HG02610 (cell line): Measurements from ENCODE around the gene SNIP1.
"Not testable (repeated sequence)": the region's sequence is repeated elsewhere in the genome, so short reads cannot be mapped to it uniquely, and the experiment has no call there.

Experiments used
- ATAC-seq: cut with Tn5 transposase; IDR thresholded peaks from one replicate; pipeline ENCODE4 v1.9.1; 2021; ENCODE audit warnings: mild to moderate bottlenecking, moderate library complexity; ENCODE audit not compliant: unreplicated experiment

The SNIP1 gene, protein sequence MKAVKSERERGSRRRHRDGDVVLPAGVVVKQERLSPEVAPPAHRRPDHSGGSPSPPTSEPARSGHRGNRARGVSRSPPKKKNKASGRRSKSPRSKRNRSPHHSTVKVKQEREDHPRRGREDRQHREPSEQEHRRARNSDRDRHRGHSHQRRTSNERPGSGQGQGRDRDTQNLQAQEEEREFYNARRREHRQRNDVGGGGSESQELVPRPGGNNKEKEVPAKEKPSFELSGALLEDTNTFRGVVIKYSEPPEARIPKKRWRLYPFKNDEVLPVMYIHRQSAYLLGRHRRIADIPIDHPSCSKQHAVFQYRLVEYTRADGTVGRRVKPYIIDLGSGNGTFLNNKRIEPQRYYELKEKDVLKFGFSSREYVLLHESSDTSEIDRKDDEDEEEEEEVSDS

DNA sequence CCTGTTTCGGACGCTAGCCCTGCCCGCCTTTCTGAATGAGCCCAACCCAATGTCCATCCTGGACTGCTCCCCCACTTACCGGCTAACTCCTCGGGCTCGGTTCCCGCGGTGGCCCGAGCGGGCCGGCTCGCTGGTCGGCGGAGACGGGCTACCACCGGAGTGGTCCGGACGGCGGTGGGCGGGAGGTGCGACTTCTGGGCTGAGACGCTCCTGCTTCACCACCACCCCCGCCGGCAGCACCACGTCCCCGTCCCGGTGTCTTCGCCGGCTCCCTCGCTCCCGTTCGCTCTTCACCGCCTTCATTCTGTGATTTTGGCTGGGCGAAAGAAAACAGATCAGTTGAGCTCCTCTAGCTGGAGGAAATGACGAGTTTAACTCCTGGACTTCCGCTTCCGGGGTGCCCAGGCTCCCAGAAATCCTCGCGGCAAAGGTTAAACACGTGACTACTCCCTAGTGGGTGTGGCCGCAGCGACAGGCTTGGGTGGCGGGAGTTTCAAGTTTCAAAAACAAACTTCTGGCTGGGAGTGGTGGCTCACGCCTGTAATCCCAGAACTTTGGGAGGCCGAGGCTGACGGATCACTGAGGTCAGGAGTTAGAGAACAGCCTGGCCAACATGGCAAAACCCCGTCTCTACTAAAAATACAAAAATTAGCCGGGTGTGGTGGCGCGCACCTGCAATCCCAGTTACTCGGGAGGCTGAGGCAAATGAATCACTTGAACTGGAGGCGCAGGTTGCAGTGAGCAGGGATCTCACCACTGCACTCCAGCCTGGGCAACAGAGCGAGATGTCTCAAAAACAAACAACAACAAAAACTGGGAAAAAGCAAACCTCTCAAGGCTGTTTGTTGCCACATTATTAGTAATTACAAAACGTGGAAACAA lies at the start of gene SNIP1:
Gene SNIP1 (minus strand): TSS at position 367 of the 882 bp plus-strand sequence. CDS start 64 bp downstream, at position 303.
- ATAC-seq, result peak; percentile 84

DNA sequence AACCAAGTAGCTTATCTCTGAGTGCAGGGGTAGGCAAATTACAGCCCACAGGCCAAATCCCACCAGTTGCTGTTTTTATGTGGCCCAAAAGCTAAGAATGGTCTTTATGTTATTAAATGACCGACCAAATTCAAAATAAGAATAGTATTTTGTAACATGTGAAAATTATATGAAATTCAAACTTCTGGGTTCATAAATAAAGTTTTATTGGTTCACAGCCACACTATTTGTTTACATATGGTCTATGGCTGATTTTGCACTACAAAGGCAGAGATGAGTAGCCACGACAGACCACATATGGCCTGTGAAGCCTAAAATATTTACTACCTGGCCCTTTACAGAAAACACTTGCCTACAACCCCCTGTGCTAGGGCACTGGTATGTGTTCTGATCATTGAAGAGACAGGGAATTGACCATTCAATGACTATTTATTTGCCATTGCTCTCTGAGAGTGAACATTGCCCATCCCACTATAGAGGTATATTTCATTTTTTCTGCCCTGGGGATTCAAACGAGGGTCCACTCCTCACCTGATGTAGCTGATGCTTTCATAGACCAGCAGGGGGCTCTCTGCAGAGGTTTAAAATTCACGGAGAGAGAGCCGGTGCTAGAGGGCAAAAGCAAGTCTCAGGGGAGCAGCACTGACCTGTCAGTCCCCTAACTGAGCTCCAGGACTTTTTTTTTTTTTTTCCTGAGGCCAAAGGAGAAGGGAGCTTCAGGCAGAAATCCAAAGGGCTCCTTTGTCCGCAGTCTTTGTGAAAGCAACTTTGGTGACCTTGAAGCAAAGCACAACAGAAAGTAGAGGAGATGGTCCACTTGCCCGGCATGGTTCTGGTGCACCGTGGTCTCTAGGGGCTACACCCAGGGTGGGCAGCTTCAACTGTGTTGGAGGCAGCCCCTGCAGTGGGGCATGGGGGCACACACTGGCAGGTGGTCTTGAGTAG lies 48.9 kb upstream of the SNIP1 start:
- no peak for ATAC-seq

DNA sequence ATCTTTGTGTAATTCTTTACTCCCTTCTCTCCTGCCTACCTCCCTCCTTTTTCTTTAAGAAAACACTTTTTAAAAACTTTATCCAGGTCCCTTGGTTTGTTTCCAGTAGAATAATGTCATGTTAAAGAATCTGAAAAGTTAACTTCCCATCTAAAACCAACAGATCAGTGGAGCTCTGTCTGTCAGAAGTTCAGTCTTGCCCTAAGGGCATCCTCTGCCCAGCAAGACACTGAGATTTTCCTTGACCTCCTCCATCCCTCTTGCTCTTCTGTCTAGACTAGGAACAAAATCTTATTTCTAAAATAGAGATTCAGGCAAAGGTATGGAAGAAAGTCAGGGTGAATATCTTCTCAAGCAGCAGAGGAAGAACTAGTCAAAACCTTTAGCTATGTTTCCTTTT lies 47.3 kb upstream of the SNIP1 start:
- no peak for ATAC-seq

DNA sequence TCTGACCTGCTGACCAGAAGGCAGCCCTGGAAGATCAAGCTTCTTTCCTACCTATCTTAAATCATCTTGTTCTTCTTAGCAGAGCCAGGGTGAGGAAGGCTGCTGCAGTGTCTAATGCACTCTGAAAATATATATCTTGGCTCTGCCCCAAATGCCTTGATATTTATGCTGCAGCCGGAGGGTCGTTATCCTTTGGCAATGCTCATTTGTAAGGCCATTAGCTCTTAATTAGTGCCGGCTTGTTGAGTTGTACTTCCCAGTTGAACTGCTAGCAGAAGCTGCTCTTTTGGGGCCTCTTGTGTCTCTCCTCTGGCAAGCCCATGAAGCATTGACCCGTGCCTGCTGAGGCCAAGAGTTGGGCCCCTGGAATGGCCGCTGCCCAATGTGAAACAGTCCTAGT lies 45.8 kb upstream of the SNIP1 start:
- no peak for ATAC-seq

DNA sequence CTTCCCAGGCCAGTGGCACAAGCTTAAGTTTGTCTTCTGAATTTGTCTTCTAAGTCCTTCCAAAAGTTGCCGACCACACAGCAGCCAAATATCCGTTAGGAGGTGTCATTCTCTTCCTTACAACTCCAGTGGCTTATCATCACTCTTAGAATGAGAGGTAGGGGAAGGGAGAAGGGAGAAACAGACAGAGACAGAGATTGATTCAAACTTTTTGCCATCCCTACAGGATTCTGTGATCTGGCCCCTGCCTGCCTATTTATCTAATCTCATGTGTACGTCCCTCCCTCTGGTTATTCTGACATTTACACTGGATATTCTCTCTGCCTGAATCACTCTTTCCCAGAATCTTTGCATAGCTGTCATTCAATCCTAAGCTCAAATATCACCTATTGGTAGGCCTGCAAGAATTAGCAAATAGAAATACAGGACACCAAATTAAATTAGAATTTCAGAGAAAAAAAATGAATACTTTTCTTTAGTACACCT lies 42.1 kb upstream of the SNIP1 start:
- no peak for ATAC-seq

DNA sequence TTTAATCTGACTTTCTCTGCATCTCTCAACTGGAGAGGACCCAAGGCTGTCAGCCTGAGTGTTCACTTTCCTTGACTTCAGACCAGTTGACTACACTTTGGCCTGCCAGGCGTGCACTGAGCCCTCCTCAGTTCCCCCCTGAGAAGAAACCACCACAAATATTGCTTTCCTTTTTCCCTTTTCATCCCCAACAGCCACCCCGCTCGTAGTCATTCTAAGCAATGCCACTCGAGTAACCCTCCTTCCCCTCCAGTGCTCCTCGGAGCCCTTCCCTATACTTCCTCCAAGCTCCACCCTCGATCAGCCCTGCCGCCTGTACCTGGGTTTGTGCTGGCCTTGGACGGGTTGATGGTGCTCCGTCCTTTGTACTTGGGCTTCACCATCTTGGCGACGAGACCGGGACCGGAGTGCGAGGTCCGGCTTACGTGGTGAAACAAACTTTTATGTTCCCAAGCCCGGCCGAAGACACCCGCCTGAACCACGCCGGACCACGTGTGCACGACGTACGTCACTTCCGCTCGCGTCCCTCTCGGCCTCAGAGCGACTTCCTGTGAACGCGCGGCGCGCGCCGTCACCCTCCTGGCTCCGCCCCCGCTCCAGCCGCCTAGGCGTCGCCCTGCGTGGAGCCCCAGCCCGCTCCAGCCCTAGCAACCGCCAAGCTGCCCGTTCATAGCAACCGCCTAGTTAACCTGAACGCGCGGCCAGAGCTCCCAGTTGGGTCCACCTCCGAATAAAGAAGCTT lies 41.5 kb upstream of the SNIP1 start, which contains the start of gene GNL2:
Gene GNL2 (minus strand): TSS at position 498 of the 742 bp plus-strand sequence. CDS start 115 bp downstream, at position 383.
- ATAC-seq, result peak; percentile 95

DNA sequence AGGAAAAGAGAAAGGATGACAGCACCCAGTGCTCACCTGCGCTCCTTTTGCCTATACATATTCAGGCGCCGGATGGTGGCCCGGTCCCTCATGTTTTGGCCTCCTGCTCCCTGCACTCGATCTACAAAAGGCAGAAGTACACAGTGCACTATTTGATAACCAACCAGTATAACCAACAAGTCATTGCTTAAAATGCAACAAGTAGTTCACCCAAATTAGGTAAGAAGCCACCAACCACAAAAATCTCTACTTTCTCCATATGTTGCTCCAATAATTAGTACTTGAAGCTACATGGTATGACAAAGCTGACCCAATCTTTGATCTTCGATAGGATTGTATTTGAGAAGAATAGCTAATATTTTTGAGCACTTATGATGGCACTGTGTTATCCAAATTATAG lies 39.6 kb upstream of the SNIP1 start:
- no peak for ATAC-seq

DNA sequence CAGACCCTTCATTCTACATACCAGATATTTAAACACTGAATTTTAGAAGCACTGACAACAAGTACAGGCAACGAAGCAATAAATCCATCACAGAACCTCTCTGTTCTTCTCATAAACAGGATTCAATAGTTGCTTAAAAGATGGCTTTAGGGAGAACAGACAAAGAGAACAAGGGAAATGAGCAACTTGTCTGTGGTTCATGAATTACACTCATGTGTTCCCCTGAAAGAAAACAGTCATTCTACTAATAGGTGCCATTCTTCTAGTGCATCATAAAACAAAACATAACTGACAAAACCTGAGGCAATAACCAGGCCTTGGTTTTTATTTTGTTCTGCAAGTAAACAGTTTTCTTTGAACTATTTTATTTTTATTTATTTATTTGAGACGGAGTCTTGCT lies 34.8 kb upstream of the SNIP1 start:
- ATAC-seq, result no peak

DNA sequence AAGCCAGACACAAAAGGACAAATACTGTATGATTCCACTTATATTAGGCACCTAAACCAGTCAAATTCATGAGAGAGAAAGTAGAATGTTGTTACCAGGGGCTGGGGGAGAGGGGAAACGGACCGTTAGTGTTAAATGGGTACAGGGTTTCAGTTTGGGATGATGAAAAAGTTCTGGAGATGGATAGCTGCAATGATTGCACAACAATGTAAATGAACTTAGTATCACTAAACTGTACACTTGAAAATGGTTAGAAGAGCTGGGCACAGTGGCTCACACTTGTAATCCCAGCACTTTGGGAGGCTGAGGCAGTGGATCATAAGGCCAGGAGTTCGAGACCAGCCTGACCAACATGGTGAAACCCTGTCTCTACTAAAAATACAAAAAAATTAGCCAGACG lies 30.5 kb upstream of the SNIP1 start:
- ATAC-seq, result not testable (repeated sequence)

DNA sequence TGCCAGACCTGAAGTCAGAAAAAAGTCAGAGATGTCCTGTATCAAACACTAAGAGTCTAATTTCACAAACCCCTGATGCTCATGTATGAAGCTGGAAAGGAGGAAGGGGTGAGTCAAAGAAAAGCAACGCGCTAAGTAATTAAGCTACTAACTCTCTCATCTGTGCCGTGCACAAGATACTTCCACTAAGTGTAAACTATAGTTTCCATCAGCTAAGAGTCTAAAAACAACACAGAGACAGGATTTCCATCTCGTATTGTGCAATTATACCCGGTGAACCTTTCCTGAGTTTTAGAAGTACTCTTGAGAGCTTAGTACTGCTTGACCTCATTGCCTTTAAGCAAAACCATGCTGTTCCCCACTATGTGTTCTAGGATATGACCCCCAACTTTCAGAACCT lies 21.6 kb upstream of the SNIP1 start:
- no peak for ATAC-seq

DNA sequence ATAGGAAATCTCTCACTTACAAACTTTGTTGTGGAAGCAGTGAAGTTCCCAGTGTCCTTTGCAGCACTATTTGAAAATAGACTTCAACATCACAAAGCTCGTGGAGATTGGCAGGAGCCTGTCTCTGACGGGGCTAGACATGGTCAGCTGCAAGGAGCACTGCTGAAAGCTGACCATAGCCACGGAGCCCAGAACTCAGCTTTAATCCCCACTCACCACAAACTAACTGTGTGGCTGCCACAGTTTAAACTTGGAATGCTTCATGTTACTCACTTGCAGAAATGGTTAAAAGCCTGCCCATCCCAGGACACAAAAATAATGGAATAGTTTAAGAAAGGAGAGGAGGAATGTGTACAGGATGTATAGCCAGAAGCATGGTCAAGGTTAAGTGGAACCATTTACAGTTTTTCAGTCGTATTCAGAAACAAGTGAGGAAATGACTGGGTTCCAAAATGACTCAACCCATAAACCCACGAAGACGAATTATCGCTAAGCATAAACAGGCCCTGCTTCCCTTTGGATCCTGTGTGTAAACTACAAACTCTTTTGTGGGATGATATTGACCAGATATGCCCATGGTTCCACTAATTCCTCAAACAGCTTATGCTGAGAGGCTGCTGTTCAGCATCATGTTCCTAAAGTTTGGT lies 20.9 kb upstream of the SNIP1 start:
- ATAC-seq, result no peak

DNA sequence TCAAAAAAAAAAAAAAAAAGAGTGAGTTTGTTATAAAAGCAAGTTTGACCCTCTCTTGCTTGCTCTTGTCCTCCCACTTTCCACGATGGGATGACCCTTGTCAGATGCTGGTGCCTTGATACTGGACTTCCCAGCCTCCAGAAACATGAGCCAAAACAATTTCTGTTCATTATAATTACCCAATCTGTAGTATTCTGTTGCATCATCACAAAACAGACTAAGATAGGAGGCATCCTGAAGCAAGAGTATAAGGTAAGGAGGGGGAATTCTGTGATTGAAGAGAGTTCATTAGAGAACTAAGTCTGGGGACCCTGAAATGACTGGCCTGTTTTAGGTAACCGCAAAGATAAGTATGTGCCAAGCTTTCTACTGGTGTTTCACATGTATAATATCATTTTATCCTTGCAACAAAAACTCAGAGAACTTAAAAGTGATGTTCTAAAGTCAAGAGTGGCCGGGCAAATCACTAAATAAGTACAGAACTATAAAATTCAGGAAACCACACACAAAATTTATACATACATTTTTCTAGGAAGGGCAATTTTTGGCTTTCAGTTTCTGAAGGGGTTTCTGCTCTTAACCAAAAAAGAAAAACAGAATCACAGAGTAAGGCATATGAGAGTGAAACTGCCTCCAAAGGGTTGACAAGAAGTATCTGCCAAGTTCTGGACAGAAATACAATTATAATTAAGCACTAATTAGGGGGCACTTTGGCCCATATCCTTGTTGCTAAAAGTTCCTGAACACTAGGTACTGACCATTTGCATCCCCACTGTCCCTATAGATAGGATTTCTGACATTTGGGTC lies 16.6 kb upstream of the SNIP1 start:
- ATAC-seq, result no peak

DNA sequence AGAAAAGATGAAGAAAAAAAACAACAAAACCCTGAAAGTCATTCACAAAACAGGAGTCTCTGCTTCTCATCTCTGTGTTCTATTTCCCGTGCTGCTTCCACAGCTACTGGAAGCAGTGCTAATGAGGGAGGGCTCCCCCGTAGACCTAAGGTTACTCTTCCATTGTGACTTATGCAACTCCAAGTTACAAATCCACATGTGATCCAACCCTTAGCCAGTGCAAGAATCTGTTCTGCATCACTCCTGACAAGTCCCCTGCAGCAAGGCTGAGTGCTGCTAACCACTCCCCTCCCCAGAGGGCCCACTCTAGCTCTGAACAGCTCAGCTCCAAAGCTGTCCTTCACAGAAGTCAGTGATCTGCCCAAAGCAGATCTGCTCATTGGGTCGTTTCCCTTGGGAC lies 12.9 kb upstream of the SNIP1 start:
- ATAC-seq, result no peak

DNA sequence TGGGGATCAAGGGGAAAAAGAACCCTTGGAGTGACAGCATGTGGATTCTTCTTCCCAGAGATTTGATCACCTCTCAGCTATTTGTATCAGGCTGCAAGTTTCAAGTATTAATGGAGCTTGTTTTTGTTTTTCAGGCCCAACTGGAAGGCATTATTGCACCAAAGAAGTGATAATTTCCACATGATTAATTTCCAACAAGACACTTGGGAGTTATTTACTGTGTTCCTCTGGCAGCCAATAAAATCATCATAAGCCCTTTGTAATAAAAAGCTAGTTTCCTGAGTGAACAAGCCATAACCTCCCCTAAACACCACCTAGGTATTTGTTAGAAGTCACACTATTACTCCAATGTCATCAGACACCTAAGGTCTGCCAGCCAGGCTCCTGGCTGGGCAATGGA lies 10.8 kb upstream of the SNIP1 start:
- ATAC-seq, result no peak

DNA sequence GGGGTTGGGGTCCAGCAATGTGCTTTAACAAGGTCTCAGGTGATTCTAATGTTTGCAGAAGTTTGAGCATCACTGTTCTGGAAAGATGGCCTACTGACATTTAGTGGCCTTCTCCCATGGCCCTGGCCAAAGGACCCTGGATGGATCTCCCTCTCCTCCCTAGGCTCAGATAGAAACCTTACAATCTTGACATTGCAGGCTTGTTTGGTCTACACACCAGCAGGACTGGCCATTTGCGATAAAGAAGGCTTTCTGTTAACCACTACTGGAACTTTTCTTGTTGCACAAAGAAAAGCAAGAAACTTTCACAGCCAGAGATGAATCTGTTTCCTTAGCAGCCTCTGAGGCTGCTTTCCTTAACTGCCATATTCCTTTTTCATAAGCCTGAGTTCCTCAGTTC lies 8.9 kb upstream of the SNIP1 start:
- ATAC-seq, result no peak

DNA sequence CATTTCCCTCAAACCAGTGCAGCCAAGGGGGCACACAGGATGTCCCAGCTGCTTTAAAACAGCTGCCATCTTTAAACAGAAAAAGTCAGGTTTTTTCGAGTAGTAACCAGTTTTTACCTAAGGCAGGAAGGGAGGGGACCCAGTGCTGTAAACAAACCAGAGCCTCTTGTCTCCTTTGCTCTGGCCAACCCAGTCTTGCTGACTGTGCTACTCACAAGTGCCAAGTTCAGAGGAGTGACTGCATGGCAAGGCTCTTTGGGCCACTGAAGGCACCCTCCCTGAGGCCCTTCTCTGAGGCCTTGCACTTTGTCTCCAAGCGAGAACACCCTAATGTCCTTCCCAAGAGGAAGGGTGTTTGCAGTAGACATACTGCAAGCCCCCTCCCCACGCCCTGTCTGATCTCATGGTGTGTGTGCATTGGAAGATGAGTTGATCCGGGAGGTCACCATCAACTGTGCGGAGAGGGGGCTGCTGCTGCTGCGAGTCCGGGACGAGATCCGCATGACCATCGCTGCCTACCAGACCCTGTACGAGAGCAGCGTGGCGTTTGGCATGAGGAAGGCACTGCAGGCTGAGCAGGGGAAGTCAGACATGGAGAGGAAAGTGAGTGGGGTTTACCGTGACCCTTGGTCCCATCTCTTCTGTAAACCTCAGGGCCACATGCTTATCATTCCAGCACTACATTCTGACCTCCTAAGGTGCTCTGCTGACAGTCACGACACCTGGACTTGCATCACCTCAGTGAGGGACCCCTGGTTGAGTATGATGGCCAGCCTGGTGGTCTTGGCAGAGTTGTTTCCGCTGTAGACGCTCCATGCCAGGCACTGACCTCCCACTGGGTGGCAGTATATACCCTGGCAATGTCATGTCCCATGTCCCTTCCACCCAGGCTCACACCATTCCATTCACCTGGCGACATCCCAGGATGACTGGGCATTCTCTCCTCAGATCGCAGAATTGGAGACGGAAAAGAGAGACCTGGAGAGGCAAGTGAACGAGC lies 7.3 kb upstream of the SNIP1 start:
- no peak for ATAC-seq

DNA sequence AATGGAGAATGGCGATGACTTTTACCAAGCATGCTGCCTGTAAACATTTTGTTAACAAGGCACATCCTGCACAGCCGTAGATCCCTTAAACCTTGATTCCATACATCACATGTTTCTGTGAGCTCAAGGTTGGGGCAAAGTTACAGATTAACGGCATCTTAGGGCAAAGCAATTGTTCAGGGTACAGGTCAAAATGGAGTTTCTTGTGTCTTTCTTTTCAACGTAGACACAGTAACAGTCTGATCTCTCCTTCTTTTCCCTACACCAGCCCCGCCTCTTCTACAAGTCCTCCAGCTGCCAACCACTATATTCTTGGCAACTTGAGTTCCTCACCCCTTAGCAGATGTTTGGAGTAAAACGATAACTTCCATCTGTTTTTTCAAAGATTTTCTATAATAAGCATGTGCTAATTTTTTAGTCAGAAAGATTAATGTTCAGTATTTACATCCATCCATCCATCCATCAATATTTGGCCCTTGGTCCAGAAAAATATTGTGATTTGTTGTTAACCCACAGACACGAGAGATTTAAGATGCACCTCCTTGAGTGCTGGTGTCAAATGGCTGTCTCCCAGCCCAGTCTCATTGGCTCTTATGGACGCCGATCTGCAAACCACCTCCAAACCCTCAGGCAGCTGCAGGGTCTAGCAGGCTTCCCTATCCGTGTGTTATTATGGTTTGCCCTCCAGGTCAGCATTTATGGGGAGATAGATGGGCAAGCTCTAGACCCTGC lies 6.5 kb upstream of the SNIP1 start:
- ATAC-seq, result no peak
